Measurements from ENCODE around the gene BLACAT1. TPM values are rescaled to one million over a fixed set of nuclear protein-coding genes. Genes with fewer than 3 reads are reported as not detected.

The BLACAT1 gene
- total RNA-seq, 4 donors from 2014 or later, result 0.53 to 3.6 (median 1.5) TPM; not detected in 1

- H3K4me1 ChIP-seq, result peaks cover 0 to 41% (median 21%) of the 10 kb centered on the region in 4 donors
- no peaks in the 10 kb centered on the region for H3K27me3 ChIP-seq
- H3K9me3 ChIP-seq, result no peaks in the 10 kb centered on the region
- no peak for DNase-seq
- H3K27ac ChIP-seq, result peak overlapping the region; percentile 60 to 73 (median 68)
- no peaks in the 10 kb centered on the region for H3K36me3 ChIP-seq
- H3K4me3 ChIP-seq, result peak overlapping the region in 2 of 4 donors; percentile 21 to 31
- TF ChIP-seq POLR2A (IDR thresholded peaks at IDR 0.05) (no peak), CTCF (IDR thresholded peaks at IDR 0.05) (peak in 1 of 6 experiments; percentile 1)
These were observed 14.6 kb downstream of the BLACAT1 start for GRCh38 chr1:205441318-205441633.

GRCh38 chr1:205440476-205441317 is 15.1 kb downstream of the BLACAT1 start:
- H3K36me3 ChIP-seq, result no peaks in the 10 kb centered on the region
- H3K27me3 ChIP-seq, result no peaks in the 10 kb centered on the region
- DNase-seq, result peak; percentile 59 to 93 (median 86)
- peak overlapping the region; percentile 18 to 31 (median 21) for H3K4me3 ChIP-seq
- no peaks in the 10 kb centered on the region for H3K9me3 ChIP-seq
- H3K4me1 ChIP-seq, result peaks cover 0 to 41% (median 21%) of the 10 kb centered on the region in 4 donors
- TF ChIP-seq POLR2A (IDR thresholded peaks at IDR 0.05) (peak in 1 of 2 donors; percentile 68), CTCF (IDR thresholded peaks at IDR 0.05) (peak in 2 of 6 experiments; percentile 8 to 9)
- peak overlapping the region; percentile 60 to 73 (median 68) for H3K27ac ChIP-seq

- Histone ChIP-seq H3K4me1 (peaks cover 0 to 43% (median 21%) of the 10 kb centered on the region in 4 donors), H3K27me3 (no peaks in the 10 kb centered on the region), H3K36me3 (no peaks in the 10 kb centered on the region), H3K4me3 (no peak overlapping the region), H3K9me3 (no peaks in the 10 kb centered on the region), H3K27ac (peak overlapping the region in 3 of 4 donors; percentile 60 to 73 (median 71))
- TF ChIP-seq CTCF (IDR thresholded peaks at IDR 0.05), result no peak
- TF ChIP-seq POLR2A (IDR thresholded peaks at IDR 0.05), result no peak
- peak in 1 of 3 donors; percentile 42 for DNase-seq
These were observed 15.7 kb downstream of the BLACAT1 start for GRCh38 chr1:205440121-205440475.

- Histone ChIP-seq H3K4me3 (no peak overlapping the region), H3K4me1 (peaks cover 0 to 51% (median 21%) of the 10 kb centered on the region in 4 donors), H3K27ac (no peak overlapping the region), H3K27me3 (no peaks in the 10 kb centered on the region), H3K36me3 (no peaks in the 10 kb centered on the region), H3K9me3 (no peaks in the 10 kb centered on the region)
- DNase-seq, result peak; percentile 31 to 85 (median 83)
- peak in 4 of 6 experiments; percentile 25 to 74 (median 67) for TF ChIP-seq CTCF (IDR thresholded peaks at IDR 0.05)
- TF ChIP-seq POLR2A (IDR thresholded peaks at IDR 0.05), result no peak
These were observed 17.4 kb downstream of the BLACAT1 start for GRCh38 chr1:205438213-205439158.

- no peaks in the 10 kb centered on the region for H3K36me3 ChIP-seq
- no peaks in the 10 kb centered on the region for H3K9me3 ChIP-seq
- H3K4me1 ChIP-seq, result peaks cover 0 to 46% (median 21%) of the 10 kb centered on the region in 4 donors
- no peak for DNase-seq
- TF ChIP-seq POLR2A (IDR thresholded peaks at IDR 0.05), result no peak
- H3K4me3 ChIP-seq, result no peak overlapping the region
- H3K27ac ChIP-seq, result no peak overlapping the region
- no peaks in the 10 kb centered on the region for H3K27me3 ChIP-seq
These were observed 18.3 kb downstream of the BLACAT1 start for GRCh38 chr1:205437570-205437969.

All from Peyer's patch (tissue), 4 donors.